GM12891 (cell line): Measurements from ENCODE around the gene KRT20.

Experiments
- DNase-seq: peaks from one replicate; pipeline ENCODE4 v3.0.0; 2011; ENCODE audit warnings: low spot score; ENCODE audit not compliant: insufficient read length
- FAIRE-seq: peaks from 2 replicates; lab custom pipeline; 2011; peaks lifted over from hg19 to GRCh38; lab: Jason Lieb, UNC
- PAX5 ChIP-seq: IDR thresholded peaks from 2 replicates; pipeline ENCODE4 v1.6.1; 2011; ENCODE audit warnings: low read length, moderate library complexity, mild to moderate bottlenecking; ENCODE audit not compliant: insufficient read depth, severe bottlenecking
- POLR2A ChIP-seq: IDR thresholded peaks from 2 replicates; pipeline ENCODE4 v1.6.1; 2011; ENCODE audit warnings: low read depth, low read length, control low read depth
- POLR2AphosphoS5 ChIP-seq: IDR thresholded peaks from 2 replicates; pipeline ENCODE4 v1.6.1; 2011; ENCODE audit warnings: low read depth, low read length, control low read depth
- POU2F2 ChIP-seq: IDR thresholded peaks from 2 replicates; pipeline ENCODE4 v1.6.1; 2011; ENCODE audit warnings: low read depth, mild to moderate bottlenecking, control low read depth, low read length, moderate library complexity
- SPI1 ChIP-seq: IDR thresholded peaks from 2 replicates; pipeline ENCODE4 v1.6.1; 2011; ENCODE audit warnings: low read depth, low read length, control low read depth
- TAF1 ChIP-seq: IDR thresholded peaks from 2 replicates; pipeline ENCODE4 v1.6.1; 2011; ENCODE audit warnings: low read depth, low read length, control low read depth

KRT20 gene

GRCh38 chr17:40839194-40839593, 45.8 kb downstream of the KRT20 start:
- DNase-seq = no peak
- no peak for TF ChIP-seq POLR2A
- TF ChIP-seq TAF1 = no peak
- TF ChIP-seq SPI1 = no peak
- FAIRE-seq = no peak

- FAIRE-seq (no peak), DNase-seq (no peak)
- TF ChIP-seq SPI1 = no peak
Observed at GRCh38 chr17:40836020-40836419, 49.0 kb downstream of the KRT20 start.

GRCh38 chr17:40833882-40834281, 51.2 kb downstream of the KRT20 start:
- FAIRE-seq (no peak), DNase-seq (no peak)
- TF ChIP-seq POU2F2 = no peak
- no peak for TF ChIP-seq POLR2AphosphoS5
- no peak for TF ChIP-seq SPI1
- no peak for TF ChIP-seq TAF1
- TF ChIP-seq PAX5 = no peak
- no peak for TF ChIP-seq POLR2A

DNA sequence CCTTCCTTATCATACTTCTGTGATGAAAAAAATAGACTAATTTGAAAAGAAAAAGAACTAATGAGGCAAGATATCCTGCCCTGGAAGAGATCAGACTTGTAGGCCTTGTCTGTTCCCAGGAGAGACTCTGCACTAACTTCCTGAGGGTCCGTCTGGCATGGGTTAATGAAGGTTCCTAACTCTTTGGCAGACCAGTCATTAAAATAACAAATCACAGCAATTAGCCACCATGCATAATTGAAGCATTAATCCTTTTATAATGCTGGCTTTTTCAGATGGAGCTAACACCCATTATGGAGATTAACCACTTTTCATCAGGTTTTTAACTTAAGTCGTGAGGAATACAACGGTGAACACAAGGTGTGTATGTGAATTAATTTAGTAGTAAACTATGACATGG, 52.2 kb downstream of the KRT20 start:
- no peak for TF ChIP-seq POLR2AphosphoS5
- no peak for TF ChIP-seq PAX5
- no peak for TF ChIP-seq TAF1
- TF ChIP-seq SPI1 = no peak
- TF ChIP-seq POU2F2 = no peak
- TF ChIP-seq POLR2A = no peak
- DNase-seq (no peak), FAIRE-seq (no peak)

- TF ChIP-seq POLR2A = no peak
- no peak for TF ChIP-seq POLR2AphosphoS5
- TF ChIP-seq SPI1 = no peak
- TF ChIP-seq TAF1 = no peak
- TF ChIP-seq PAX5 = no peak
- TF ChIP-seq POU2F2 = no peak
- FAIRE-seq (no peak), DNase-seq (no peak)
Observed at GRCh38 chr17:40830085-40830776, 54.8 kb downstream of the KRT20 start.

- FAIRE-seq (no peak), DNase-seq (no peak)
- TF ChIP-seq SPI1 = no peak
- no peak for TF ChIP-seq POLR2A
- TF ChIP-seq POU2F2 = no peak
- TF ChIP-seq PAX5 = no peak
Observed at GRCh38 chr17:40828454-40829044, 56.5 kb downstream of the KRT20 start.

- DNase-seq = no peak
- no peak for FAIRE-seq
- TF ChIP-seq PAX5 = no peak
- TF ChIP-seq POLR2AphosphoS5 = no peak
- TF ChIP-seq TAF1 = no peak
- TF ChIP-seq POLR2A = no peak
- no peak for TF ChIP-seq SPI1
- TF ChIP-seq POU2F2 = no peak
Observed at GRCh38 chr17:40827746-40828453, 57.1 kb downstream of the KRT20 start.
